T-helper 2 cell (primary cell): Measurements from ENCODE around the gene HCFC1R1.

Experiments used
- DNase-seq, 5 experiments: peaks; one replicate each; pipeline versions ENCODE4 v3.0.0 to v3.0.0-alpha.2; 2012 to 2022

HCFC1R1 gene

DNA sequence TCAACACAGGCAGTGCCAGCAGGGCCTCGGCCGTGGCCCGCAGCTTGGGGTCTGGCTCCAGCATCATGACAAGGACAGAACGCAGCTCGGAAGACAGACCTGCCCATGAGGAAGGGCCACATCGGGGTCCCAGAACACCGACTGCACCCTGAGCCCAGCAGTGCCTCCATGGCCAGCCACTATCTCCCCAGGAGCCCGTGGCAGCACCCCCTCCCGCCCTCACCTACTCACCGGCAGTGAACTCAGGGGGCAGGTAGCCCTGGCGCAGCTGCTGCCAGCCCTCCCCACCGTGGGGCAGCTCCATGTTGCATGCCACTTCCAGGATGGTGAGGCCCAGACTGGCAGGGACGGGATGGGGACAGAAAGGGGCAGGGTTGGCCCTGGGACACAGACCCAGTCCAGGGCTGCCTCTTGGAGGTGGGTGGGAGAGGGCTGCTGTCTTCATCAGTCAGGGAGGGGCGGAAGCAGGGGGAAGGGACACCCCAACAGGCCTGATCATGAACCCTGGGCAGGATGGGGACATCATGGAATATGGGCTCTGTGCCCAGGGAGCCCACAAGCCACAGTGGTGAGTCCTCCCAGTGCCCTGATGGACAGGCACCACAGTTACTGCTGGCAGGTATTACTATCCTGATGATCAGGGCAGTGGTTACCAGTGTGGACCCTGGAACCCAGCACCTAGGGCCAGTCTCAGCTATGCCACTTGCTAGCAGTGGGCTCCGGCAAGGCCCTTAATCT, 49.3 kb downstream of the HCFC1R1 start:
- DNase-seq = no peak

DNA sequence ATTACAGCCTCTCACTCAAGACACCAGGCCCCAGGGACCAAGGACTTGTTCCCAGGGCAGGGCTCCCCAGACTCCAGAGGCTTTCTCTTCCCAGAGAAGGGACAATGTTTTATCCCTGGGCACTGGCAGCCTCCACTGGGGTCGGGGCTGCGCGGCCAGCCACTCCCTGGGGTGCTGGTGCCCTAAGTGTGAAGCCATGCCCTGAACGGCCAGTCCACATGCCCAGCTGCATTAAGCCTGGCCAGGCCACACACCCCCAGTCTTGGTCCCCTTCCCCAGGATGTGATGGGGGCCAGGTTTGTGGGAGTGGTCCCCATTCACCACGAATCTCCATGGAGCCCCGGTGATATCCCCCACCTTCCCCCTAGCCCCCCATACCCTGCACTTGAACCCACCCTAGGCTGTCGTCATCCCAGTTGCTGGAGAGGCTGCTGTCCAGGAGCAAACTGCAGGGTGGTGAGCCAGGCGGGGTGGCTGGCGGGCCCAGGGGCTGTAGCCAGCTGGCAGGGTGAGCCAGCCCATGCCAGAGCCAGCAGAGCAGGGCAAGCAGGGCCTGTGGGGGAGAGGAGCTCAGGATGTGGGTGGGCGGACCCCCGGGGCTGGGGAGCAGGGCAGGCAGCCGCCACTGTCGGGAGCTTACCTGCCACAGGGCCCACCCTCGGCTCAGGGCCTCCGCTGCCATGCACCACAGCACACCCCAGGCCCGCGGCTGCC, 50.0 kb downstream of the HCFC1R1 start:
- DNase-seq = no peak

DNA sequence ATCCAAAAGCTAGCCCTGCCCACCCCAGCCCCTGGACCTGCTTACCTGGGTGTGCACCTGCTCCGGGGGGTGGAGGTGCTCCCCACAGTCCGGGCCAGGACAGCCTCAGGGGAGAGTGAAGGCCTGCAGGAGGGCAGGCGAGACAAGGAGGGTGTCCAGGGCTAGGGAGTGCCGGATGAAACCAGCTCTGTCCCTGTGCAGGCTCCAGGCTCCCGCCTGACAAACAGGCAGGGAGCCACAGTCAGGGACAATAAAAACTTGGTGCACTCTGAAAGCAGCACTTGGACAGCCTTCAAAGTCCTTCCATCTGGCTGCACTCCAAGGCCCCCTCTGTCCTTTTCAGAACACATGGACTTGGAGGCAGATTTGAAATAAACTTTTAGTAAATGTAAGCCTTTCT, 50.6 kb downstream of the HCFC1R1 start:
- no peak for DNase-seq
